HEK293 (cell line): Measurements from ENCODE around the gene RAB1B.

Source experiments
- CTCF ChIA-PET: fragments of 350-600 bp; formaldehyde crosslinking; extraction: SDS; loops from one replicate; lab custom pipeline; 2021; ENCODE audit warnings: antibody characterized with exemption; lab: Yijun Ruan, JAX
- POLR2A ChIA-PET: fragments of 300-600 bp; formaldehyde crosslinking; extraction: SDS; loops from one replicate; lab custom pipeline; 2020; ENCODE audit warnings: antibody characterized with exemption, inconsistent platforms; lab: Yijun Ruan, JAX
- H3K27ac ChIP-seq: fragments of 200-500 bp; sonication (Bioruptor generic); 2 replicates; pipeline ENCODE4 v1.5.1; 2014; ENCODE audit warnings: low read depth, low read length, control low read depth, inconsistent platforms; ENCODE audit errors: extremely low read depth
- H3K36me3 ChIP-seq, 2 experiments: fragments of 200-500 bp in 1 of 2; sonication (Bioruptor generic) in 1 of 2; 1 replicate in 1 of 2; 2 replicates in 1 of 2; pipeline ENCODE4 v1.5.1; 2014 to 2017; ENCODE audit warnings: inconsistent platforms in 2 of 2, low read length in 2 of 2; ENCODE audit not compliant: control insufficient read depth in 2 of 2, insufficient read depth in 1 of 2
- H3K4me1 ChIP-seq: fragments of 200-500 bp; sonication (Bioruptor generic); 2 replicates; pipeline ENCODE4 v1.5.1; 2014; ENCODE audit warnings: mild to moderate bottlenecking, low read length, inconsistent platforms; ENCODE audit not compliant: control insufficient read depth, insufficient read depth
- H3K4me3 ChIP-seq: 2 replicates; pipeline ENCODE4 v1.5.1; 2011; ENCODE audit warnings: low read depth, mild to moderate bottlenecking, control low read depth, low read length, moderate library complexity
- H3K9me3 ChIP-seq: fragments of 200-500 bp; sonication (Bioruptor generic); 2 replicates; pipeline ENCODE4 v1.5.1; 2014; ENCODE audit warnings: low read depth, low read length, inconsistent platforms; ENCODE audit not compliant: control insufficient read depth, insufficient read depth
- FEZF1 ChIP-seq: fragments of 450-650 bp; formaldehyde crosslinking; IDR thresholded peaks from 2 replicates; pipeline ENCODE4 v1.5.1; 2016; ENCODE audit warnings: missing biosample characterization, missing genetic modification characterization
- GLI4 ChIP-seq: fragments of 450-650 bp; formaldehyde crosslinking; IDR thresholded peaks from 2 replicates; pipeline ENCODE4 v1.5.1; 2016; ENCODE audit warnings: missing biosample characterization, missing genetic modification characterization
- GLIS1 ChIP-seq: fragments of 450-650 bp; formaldehyde crosslinking; IDR thresholded peaks from 2 replicates; pipeline ENCODE4 v1.5.1; 2016; ENCODE audit warnings: missing biosample characterization, missing genetic modification characterization
- IKZF3 ChIP-seq: fragments of 450-650 bp; IDR thresholded peaks from 2 replicates; pipeline ENCODE4 v1.5.0; 2018; ENCODE audit warnings: missing biosample characterization, mild to moderate bottlenecking, missing genetic modification characterization, moderate library complexity
- MEIS1 ChIP-seq: sonication (generic); formaldehyde crosslinking; IDR thresholded peaks from 2 replicates; pipeline ENCODE4 v1.8.1; 2022; ENCODE audit warnings: missing genetic modification reagents, mild to moderate bottlenecking, borderline replicate concordance
- MZF1 ChIP-seq: fragments of 450-650 bp; formaldehyde crosslinking; IDR thresholded peaks from 2 replicates; pipeline ENCODE4 v1.5.1; 2017; ENCODE audit warnings: missing biosample characterization, missing genetic modification characterization, borderline replicate concordance
- ZBTB1 ChIP-seq: fragments of 450-650 bp; formaldehyde crosslinking; IDR thresholded peaks from 2 replicates; pipeline ENCODE4 v1.5.1; 2016; ENCODE audit warnings: missing biosample characterization, missing genetic modification characterization
- ZBTB26 ChIP-seq: fragments of 450-650 bp; formaldehyde crosslinking; optimal IDR thresholded peaks from 2 replicates; pipeline ENCODE3; 2016; ENCODE audit warnings: missing biosample characterization, mild to moderate bottlenecking, missing genetic modification characterization
- ZBTB48 ChIP-seq: fragments of 450-650 bp; formaldehyde crosslinking; IDR thresholded peaks from 2 replicates; pipeline ENCODE4 v1.5.1; 2016; ENCODE audit warnings: missing biosample characterization, missing genetic modification characterization
- ZFHX2 ChIP-seq: fragments of 450-650 bp; formaldehyde crosslinking; conservative IDR thresholded peaks from 2 replicates; pipeline ENCODE4 v1.5.1; 2016; ENCODE audit warnings: missing biosample characterization, missing genetic modification characterization
- ZFP37 ChIP-seq: fragments of 450-650 bp; formaldehyde crosslinking; IDR thresholded peaks from 2 replicates; pipeline ENCODE4 v1.5.1; 2016; ENCODE audit warnings: missing biosample characterization, missing genetic modification characterization
- ZNF138 ChIP-seq: fragments of 450-650 bp; formaldehyde crosslinking; IDR thresholded peaks from 2 replicates; pipeline ENCODE4 v1.5.1; 2016; ENCODE audit warnings: missing biosample characterization, missing genetic modification characterization, borderline replicate concordance
- ZNF146 ChIP-seq: fragments of 450-650 bp; formaldehyde crosslinking; IDR thresholded peaks from 2 replicates; pipeline ENCODE4 v1.5.1; 2016; ENCODE audit warnings: missing biosample characterization, missing genetic modification characterization
- ZNF19 ChIP-seq: fragments of 450-650 bp; formaldehyde crosslinking; IDR thresholded peaks from 2 replicates; pipeline ENCODE4; 2016; ENCODE audit warnings: missing biosample characterization, missing genetic modification characterization, low read depth
- ZNF211 ChIP-seq: fragments of 450-650 bp; formaldehyde crosslinking; IDR thresholded peaks from 2 replicates; pipeline ENCODE4 v1.5.1; 2016; ENCODE audit warnings: low read depth, missing biosample characterization, missing genetic modification characterization
- ZNF214 ChIP-seq: fragments of 450-650 bp; formaldehyde crosslinking; IDR thresholded peaks from 2 replicates; pipeline ENCODE4 v1.5.1; 2017; ENCODE audit warnings: missing biosample characterization, mild to moderate bottlenecking, missing genetic modification characterization, borderline replicate concordance
- ZNF24 ChIP-seq: fragments of 450-650 bp; formaldehyde crosslinking; IDR thresholded peaks from 2 replicates; pipeline ENCODE4 v1.5.1; 2016; ENCODE audit warnings: missing biosample characterization, missing genetic modification characterization
- ZNF266 ChIP-seq: fragments of 450-650 bp; formaldehyde crosslinking; IDR thresholded peaks from 2 replicates; pipeline ENCODE4 v1.5.1; 2016; ENCODE audit warnings: missing biosample characterization, missing genetic modification characterization, low read depth
- ZNF274 ChIP-seq, 2 experiments: fragments of 200-500 bp in 1 of 2; fragments of 450-650 bp in 1 of 2; sonication (Bioruptor generic) in 1 of 2; formaldehyde crosslinking in 1 of 2; IDR thresholded peaks; 2 replicates each; pipeline versions ENCODE4 v1.5.1 to v1.6.1; 2014 to 2016; ENCODE audit warnings: borderline replicate concordance in 1 of 2, inconsistent platforms in 1 of 2, low read length in 1 of 2, missing biosample characterization in 1 of 2, missing genetic modification characterization in 1 of 2
- ZNF292 ChIP-seq: fragments of 450-650 bp; formaldehyde crosslinking; IDR thresholded peaks from 2 replicates; pipeline ENCODE4 v1.5.1; 2016; ENCODE audit warnings: low read depth, missing biosample characterization, missing genetic modification characterization, borderline replicate concordance
- ZNF354C ChIP-seq: fragments of 450-650 bp; formaldehyde crosslinking; IDR thresholded peaks from 2 replicates; pipeline ENCODE4 v1.5.1; 2016; ENCODE audit warnings: missing biosample characterization, missing genetic modification characterization, low read depth, borderline replicate concordance
- ZNF433 ChIP-seq: fragments of 450-650 bp; formaldehyde crosslinking; IDR thresholded peaks from 2 replicates; pipeline ENCODE4 v1.5.1; 2016; ENCODE audit warnings: missing biosample characterization, missing genetic modification characterization, low read depth
- ZNF558 ChIP-seq: fragments of 450-650 bp; formaldehyde crosslinking; IDR thresholded peaks from 2 replicates; pipeline ENCODE4 v1.5.1; 2016; ENCODE audit warnings: missing biosample characterization, missing genetic modification characterization
- ZNF629 ChIP-seq: fragments of 450-650 bp; formaldehyde crosslinking; IDR thresholded peaks from 2 replicates; pipeline ENCODE4 v1.5.1; 2017; ENCODE audit warnings: missing biosample characterization, missing genetic modification characterization
- ZNF76 ChIP-seq: fragments of 450-650 bp; formaldehyde crosslinking; IDR thresholded peaks from 2 replicates; pipeline ENCODE4; 2016; ENCODE audit warnings: low read depth, missing biosample characterization, missing genetic modification characterization, borderline replicate concordance
- ZNF777 ChIP-seq: fragments of 450-650 bp; formaldehyde crosslinking; IDR thresholded peaks from 2 replicates; pipeline ENCODE4 v1.5.1; 2017; ENCODE audit warnings: missing biosample characterization, missing genetic modification characterization, borderline replicate concordance
- ZNF785 ChIP-seq: fragments of 450-650 bp; formaldehyde crosslinking; IDR thresholded peaks from 2 replicates; pipeline ENCODE4 v1.5.1; 2016; ENCODE audit warnings: missing biosample characterization, missing genetic modification characterization
- ZNF837 ChIP-seq: fragments of 450-650 bp; formaldehyde crosslinking; IDR thresholded peaks from 2 replicates; pipeline ENCODE4 v1.5.1; 2016; ENCODE audit warnings: missing biosample characterization, missing genetic modification characterization
- ZSCAN16 ChIP-seq: fragments of 450-650 bp; formaldehyde crosslinking; IDR thresholded peaks from 2 replicates; pipeline ENCODE4 v1.5.1; 2016; ENCODE audit warnings: missing biosample characterization, missing genetic modification characterization
- TF ChIP-seq, protein P1 (sequence below): fragments of 450-650 bp; formaldehyde crosslinking; IDR thresholded peaks from 2 replicates; pipeline ENCODE4 v1.5.1; 2016; ENCODE audit warnings: missing biosample characterization, missing genetic modification characterization
- TF ChIP-seq, protein P2 (sequence below): sonication (generic); formaldehyde crosslinking; IDR thresholded peaks from 2 replicates; pipeline ENCODE4 v1.8.1; 2022; ENCODE audit warnings: mild to moderate bottlenecking, moderate library complexity, missing genetic modification reagents
- TF ChIP-seq, protein P3 (sequence below): fragments of 450-650 bp; formaldehyde crosslinking; conservative IDR thresholded peaks from 2 replicates; pipeline ENCODE4 v1.5.1; 2016; ENCODE audit warnings: low read depth, missing biosample characterization, missing genetic modification characterization

Gene RAB1B

DNA sequence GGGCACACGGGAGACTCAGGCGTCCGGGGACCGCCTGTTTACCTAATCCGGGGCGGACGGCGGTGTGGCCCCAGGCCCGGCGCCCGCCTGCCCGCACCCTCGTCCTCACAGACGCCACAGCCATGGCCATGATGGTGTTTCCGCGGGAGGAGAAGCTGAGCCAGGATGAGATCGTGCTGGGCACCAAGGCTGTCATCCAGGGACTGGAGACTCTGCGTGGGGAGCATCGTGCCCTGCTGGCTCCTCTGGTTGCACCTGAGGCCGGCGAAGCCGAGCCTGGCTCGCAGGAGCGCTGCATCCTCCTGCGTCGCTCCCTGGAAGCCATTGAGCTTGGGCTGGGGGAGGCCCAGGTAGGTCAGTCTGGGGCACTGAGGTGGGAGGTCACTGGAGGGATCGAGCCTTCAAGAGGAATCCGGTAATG lies 10.0 kb upstream of the RAB1B start:
- peaks cover 3 to 45% of the 10 kb centered on the region in 2 experiments; a peak in 1 of 3 replicates for H3K36me3 ChIP-seq
- no peaks in the 10 kb centered on the region for H3K9me3 ChIP-seq
- peak overlapping the region; percentile 91 for H3K4me3 ChIP-seq
- peak overlapping the region; percentile 73; the same call in 1 of the 2 replicates for H3K27ac ChIP-seq
- no peaks in the 10 kb centered on the region for H3K4me1 ChIP-seq
- ChIA-PET POLR2A (interaction anchor here (0.6 kb wide), 1 partner anchor 25 kb away, joined by 4 read pairs; no protein-coding TSS in a partner anchor), CTCF (interaction anchor here (0.6 to 1.4 kb wide), 11 partner anchors 8 to 214 kb away, joined by 3 to 5 read pairs (median 4); partner anchors contain the start of genes B4GAT1 and YIF1A)
- no peak for TF ChIP-seq ZFHX2
- TF ChIP-seq ZNF76 (tag by site-specific recombination): no peak
- no peak for TF ChIP-seq IKZF3 (tag by site-specific recombination)
- TF ChIP-seq ZNF146 (tag by site-specific recombination): no peak
- no peak for TF ChIP-seq ZNF558
- no peak for TF ChIP-seq ZNF433 (tag by site-specific recombination)
- TF ChIP-seq ZNF24: no peak
- TF ChIP-seq ZNF214 (tag by site-specific recombination): no peak
- TF ChIP-seq ZNF274 (IDR thresholded peaks at IDR 0.05; ENCODE audit: low read length): no peak
- TF ChIP-seq ZNF274 (tag by site-specific recombination; IDR thresholded peaks at IDR 0.05; ENCODE audit: borderline replicate concordance): no peak
- TF ChIP-seq, protein P1, sequence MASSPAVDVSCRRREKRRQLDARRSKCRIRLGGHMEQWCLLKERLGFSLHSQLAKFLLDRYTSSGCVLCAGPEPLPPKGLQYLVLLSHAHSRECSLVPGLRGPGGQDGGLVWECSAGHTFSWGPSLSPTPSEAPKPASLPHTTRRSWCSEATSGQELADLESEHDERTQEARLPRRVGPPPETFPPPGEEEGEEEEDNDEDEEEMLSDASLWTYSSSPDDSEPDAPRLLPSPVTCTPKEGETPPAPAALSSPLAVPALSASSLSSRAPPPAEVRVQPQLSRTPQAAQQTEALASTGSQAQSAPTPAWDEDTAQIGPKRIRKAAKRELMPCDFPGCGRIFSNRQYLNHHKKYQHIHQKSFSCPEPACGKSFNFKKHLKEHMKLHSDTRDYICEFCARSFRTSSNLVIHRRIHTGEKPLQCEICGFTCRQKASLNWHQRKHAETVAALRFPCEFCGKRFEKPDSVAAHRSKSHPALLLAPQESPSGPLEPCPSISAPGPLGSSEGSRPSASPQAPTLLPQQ (tag by site-specific recombination): no peak
- TF ChIP-seq, protein P2, sequence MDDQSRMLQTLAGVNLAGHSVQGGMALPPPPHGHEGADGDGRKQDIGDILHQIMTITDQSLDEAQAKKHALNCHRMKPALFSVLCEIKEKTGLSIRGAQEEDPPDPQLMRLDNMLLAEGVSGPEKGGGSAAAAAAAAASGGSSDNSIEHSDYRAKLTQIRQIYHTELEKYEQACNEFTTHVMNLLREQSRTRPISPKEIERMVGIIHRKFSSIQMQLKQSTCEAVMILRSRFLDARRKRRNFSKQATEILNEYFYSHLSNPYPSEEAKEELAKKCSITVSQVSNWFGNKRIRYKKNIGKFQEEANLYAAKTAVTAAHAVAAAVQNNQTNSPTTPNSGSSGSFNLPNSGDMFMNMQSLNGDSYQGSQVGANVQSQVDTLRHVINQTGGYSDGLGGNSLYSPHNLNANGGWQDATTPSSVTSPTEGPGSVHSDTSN (CRISPR knock-in tag): no peak
- TF ChIP-seq ZNF266 (tag by site-specific recombination): no peak
- no peak for TF ChIP-seq ZNF19 (tag by site-specific recombination)
- TF ChIP-seq GLI4 (tag by site-specific recombination): no peak
- no peak for TF ChIP-seq MEIS1 (CRISPR knock-in tag)
- TF ChIP-seq, protein P3, sequence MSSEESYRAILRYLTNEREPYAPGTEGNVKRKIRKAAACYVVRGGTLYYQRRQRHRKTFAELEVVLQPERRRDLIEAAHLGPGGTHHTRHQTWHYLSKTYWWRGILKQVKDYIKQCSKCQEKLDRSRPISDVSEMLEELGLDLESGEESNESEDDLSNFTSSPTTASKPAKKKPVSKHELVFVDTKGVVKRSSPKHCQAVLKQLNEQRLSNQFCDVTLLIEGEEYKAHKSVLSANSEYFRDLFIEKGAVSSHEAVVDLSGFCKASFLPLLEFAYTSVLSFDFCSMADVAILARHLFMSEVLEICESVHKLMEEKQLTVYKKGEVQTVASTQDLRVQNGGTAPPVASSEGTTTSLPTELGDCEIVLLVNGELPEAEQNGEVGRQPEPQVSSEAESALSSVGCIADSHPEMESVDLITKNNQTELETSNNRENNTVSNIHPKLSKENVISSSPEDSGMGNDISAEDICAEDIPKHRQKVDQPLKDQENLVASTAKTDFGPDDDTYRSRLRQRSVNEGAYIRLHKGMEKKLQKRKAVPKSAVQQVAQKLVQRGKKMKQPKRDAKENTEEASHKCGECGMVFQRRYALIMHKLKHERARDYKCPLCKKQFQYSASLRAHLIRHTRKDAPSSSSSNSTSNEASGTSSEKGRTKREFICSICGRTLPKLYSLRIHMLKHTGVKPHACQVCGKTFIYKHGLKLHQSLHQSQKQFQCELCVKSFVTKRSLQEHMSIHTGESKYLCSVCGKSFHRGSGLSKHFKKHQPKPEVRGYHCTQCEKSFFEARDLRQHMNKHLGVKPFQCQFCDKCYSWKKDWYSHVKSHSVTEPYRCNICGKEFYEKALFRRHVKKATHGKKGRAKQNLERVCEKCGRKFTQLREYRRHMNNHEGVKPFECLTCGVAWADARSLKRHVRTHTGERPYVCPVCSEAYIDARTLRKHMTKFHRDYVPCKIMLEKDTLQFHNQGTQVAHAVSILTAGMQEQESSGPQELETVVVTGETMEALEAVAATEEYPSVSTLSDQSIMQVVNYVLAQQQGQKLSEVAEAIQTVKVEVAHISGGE (tag by site-specific recombination): 0 out of 2 replicates have a peak, but pooled peaks have one; percentile 5
- TF ChIP-seq GLIS1 (tag by site-specific recombination): 0 out of 2 replicates have a peak, but pooled peaks have one; percentile 17
- TF ChIP-seq ZNF629: no peak
- TF ChIP-seq ZNF292 (tag by site-specific recombination): no peak
- TF ChIP-seq ZBTB26 (tag by site-specific recombination): no peak
- TF ChIP-seq ZNF354C (tag by site-specific recombination): no peak
- no peak for TF ChIP-seq ZBTB1 (tag by site-specific recombination)
- no peak for TF ChIP-seq ZNF785 (tag by site-specific recombination)
- no peak for TF ChIP-seq FEZF1 (tag by site-specific recombination)
- peak; percentile 72 for TF ChIP-seq ZBTB48 (tag by site-specific recombination)
- no peak for TF ChIP-seq ZSCAN16 (tag by site-specific recombination)
- TF ChIP-seq MZF1 (tag by site-specific recombination): no peak
- TF ChIP-seq ZFP37 (tag by site-specific recombination): 0 out of 2 replicates have a peak, but pooled peaks have one; percentile 14
- no peak for TF ChIP-seq ZNF211
- TF ChIP-seq ZNF837 (tag by site-specific recombination): no peak
- TF ChIP-seq ZNF138: no peak
- TF ChIP-seq ZNF777 (tag by site-specific recombination): no peak
